MCF 10A (cell line): ENCODE data around the gene SLC26A2. TPM values are rescaled to one million over a fixed set of nuclear protein-coding genes. Genes with fewer than 3 reads are reported as not detected.

Experiments
- BruUV-seq: library from RNA; stranded (reverse); fragments of 400-500 nt; replicated peaks from 2 replicates; lab custom pipeline; 2021; lab: Mats Ljungman, UMichigan
- CTCF ChIA-PET: fragments of 300-600 bp; sonication (Branson Sonifier 250); formaldehyde crosslinking; extraction: SDS; loops from one replicate; lab custom pipeline; 2021; ENCODE audit warnings: antibody characterized with exemption, inconsistent platforms; lab: Yijun Ruan, JAX
- POLR2A ChIA-PET: fragments of 300-600, 350-650 bp; sonication (Branson Sonifier 250); formaldehyde crosslinking; extraction: SDS; loops from one replicate; lab custom pipeline; 2020; ENCODE audit warnings: antibody characterized with exemption, inconsistent platforms; lab: Yijun Ruan, JAX
- DNase-seq: peaks from one replicate; pipeline ENCODE4 v3.0.0-alpha.2; 2018; ENCODE audit not compliant: unreplicated experiment
- H3K27ac Mint-ChIP-seq: one replicate; pipeline ENCODE4 v1.8.0; 2022; ENCODE audit warnings: mild to moderate bottlenecking, low read depth, mixed read lengths; ENCODE audit not compliant: unreplicated experiment
- H3K27me3 Mint-ChIP-seq: one replicate; pipeline ENCODE4 v1.8.0; 2022; ENCODE audit warnings: mixed read lengths; ENCODE audit not compliant: insufficient read depth, unreplicated experiment
- H3K36me3 Mint-ChIP-seq: one replicate; pipeline ENCODE4 v1.8.0; 2022; ENCODE audit warnings: mild to moderate bottlenecking, moderate library complexity, mixed read lengths; ENCODE audit not compliant: insufficient read depth, unreplicated experiment
- H3K4me1 Mint-ChIP-seq: one replicate; pipeline ENCODE4 v1.8.0; 2022; ENCODE audit warnings: mixed read lengths; ENCODE audit not compliant: insufficient read depth, unreplicated experiment
- H3K4me3 Mint-ChIP-seq: one replicate; pipeline ENCODE4 v1.8.0; 2022; ENCODE audit warnings: mild to moderate bottlenecking, moderate library complexity, mixed read lengths; ENCODE audit not compliant: unreplicated experiment
- H3K9me3 Mint-ChIP-seq: one replicate; pipeline ENCODE4 v1.8.0; 2022; ENCODE audit warnings: mixed read lengths; ENCODE audit not compliant: unreplicated experiment
- intact Hi-C: fragments of 100-400 bp; cut with micrococcal nuclease; formaldehyde crosslinking; loops from 2 replicates; pipeline ENCODE4 v1.14.1; 2022
- total RNA-seq: library from RNA; stranded (reverse); gene quantifications from 2 replicates; pipeline ENCODE4 v1.2.3, GENCODE V29; 2022
- TF ChIP-seq, protein P1 (sequence below): fragments of 200-600 bp; IDR thresholded peaks from one replicate; pipeline ENCODE4 v1.8.0; 2022; ENCODE audit warnings: antibody characterized with exemption, mild to moderate bottlenecking; ENCODE audit not compliant: unreplicated experiment

The SLC26A2 gene
- total RNA-seq, 1 experiment from 2014 or later = 56.2 TPM

DNA sequence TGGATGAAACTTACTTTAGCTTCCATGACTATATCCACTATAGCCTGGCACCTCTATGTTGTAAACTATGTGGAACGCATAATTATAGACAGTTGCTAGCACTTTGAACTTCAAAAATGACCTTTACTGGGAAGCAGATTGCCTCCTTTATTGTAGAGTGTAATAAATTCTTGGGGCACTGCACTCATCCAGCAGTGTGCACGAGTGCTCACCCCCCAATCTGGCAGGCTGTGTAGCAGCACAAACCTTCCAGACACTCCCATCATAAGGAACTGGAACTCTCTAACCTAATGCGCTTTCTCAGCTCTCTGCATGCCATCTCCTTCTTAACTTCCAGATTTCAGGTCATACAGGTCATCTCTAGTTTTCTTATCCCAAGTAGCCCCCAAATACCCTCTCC, 14.4 kb upstream of the SLC26A2 start:
- TF ChIP-seq, protein P1, sequence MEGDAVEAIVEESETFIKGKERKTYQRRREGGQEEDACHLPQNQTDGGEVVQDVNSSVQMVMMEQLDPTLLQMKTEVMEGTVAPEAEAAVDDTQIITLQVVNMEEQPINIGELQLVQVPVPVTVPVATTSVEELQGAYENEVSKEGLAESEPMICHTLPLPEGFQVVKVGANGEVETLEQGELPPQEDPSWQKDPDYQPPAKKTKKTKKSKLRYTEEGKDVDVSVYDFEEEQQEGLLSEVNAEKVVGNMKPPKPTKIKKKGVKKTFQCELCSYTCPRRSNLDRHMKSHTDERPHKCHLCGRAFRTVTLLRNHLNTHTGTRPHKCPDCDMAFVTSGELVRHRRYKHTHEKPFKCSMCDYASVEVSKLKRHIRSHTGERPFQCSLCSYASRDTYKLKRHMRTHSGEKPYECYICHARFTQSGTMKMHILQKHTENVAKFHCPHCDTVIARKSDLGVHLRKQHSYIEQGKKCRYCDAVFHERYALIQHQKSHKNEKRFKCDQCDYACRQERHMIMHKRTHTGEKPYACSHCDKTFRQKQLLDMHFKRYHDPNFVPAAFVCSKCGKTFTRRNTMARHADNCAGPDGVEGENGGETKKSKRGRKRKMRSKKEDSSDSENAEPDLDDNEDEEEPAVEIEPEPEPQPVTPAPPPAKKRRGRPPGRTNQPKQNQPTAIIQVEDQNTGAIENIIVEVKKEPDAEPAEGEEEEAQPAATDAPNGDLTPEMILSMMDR = no peak
- Mint-ChIP-seq H3K4me1 (peaks cover 43% of the 10 kb centered on the region), H3K9me3 (no peaks in the 10 kb centered on the region), H3K4me3 (no peak overlapping the region), H3K27me3 (no peaks in the 10 kb centered on the region), H3K27ac (no peak overlapping the region), H3K36me3 (no peaks in the 10 kb centered on the region)
- CTCF ChIA-PET = interaction anchor here (0.9 to 29.3 kb wide), 6 partner anchors 13 to 327 kb away, joined by 3 to 1621 read pairs (median 7); partner anchors contain the start of gene SLC26A2
- BruUV-seq = no TSS peak
- intact Hi-C loops = no loop called here
- DNase-seq = no peak
- POLR2A ChIA-PET = interaction anchor here (1.2 to 7.1 kb wide), 2 partner anchors 10 to 13 kb away, joined by 3 to 51 read pairs; partner anchors contain the start of gene SLC26A2

DNA sequence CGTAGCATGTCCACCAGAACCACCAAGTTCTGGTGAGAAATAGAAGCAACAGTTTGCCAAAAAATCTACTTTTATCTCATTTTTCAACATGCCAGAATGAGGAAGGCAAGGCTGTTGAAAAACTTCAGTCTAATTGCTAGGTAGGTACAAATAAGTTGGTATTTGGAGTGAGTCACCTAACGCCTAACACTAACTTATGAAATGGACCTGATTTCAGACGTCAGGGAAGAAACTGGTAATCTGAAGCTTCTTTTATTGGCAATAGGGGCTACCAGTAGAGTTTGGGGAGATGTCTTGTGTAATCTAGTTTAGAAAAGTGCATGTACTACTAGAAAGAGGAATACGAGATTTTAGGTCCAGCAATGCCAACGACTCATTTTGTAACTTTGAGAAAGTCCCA, 11.6 kb upstream of the SLC26A2 start:
- POLR2A ChIA-PET = interaction anchor here (0.9 to 7.1 kb wide), 16 partner anchors 10 to 500 kb away, joined by 3 to 51 read pairs (median 4); partner anchors contain the start of genes RPS14 and SLC26A2
- Mint-ChIP-seq H3K27ac (no peak overlapping the region), H3K4me3 (no peak overlapping the region), H3K9me3 (no peaks in the 10 kb centered on the region), H3K27me3 (no peaks in the 10 kb centered on the region), H3K36me3 (no peaks in the 10 kb centered on the region), H3K4me1 (peaks cover 40% of the 10 kb centered on the region)
- DNase-seq = peak; percentile 57
- no TSS peak for BruUV-seq
- intact Hi-C loops = no loop called here
- CTCF ChIA-PET = interaction anchor here (0.5 to 29.3 kb wide), 10 partner anchors 9 to 272 kb away, joined by 3 to 1621 read pairs (median 4); partner anchors contain the start of genes HMGXB3, SLC26A2 and TIGD6
- TF ChIP-seq, protein P1 = no peak

DNA sequence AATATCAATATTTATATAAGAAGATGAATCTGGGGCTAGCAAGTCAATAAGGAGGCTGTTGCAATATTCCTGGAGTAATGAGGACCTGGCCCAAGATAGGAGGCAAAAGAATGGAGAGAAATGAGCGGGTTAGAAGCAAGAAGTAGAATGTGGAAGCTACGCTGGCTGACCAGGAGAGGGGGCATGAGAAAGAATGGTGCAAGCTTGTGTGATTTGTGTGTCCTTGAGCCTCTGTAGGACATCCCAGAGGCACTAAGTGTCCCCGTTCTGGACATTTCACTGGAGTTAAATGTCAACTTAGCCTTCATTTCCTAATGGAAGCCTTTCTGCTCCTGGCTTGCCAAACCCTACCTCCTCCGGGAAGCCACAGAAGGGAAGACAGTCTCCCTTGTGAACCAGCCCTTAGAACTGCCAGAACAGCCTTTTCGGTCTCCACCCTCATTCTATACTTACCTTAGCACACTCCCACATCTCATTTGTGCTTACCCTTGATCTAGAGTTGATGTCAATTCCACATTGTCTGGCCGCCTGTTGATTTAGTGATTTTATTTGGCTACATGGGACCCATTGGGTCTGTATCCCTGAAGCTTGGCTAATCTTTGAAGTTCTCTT, 9.3 kb upstream of the SLC26A2 start:
- POLR2A ChIA-PET = interaction anchor here (0.6 to 4.1 kb wide), 10 partner anchors 9 to 204 kb away, joined by 3 to 34 read pairs (median 8); partner anchors contain the start of gene SLC26A2
- Mint-ChIP-seq H3K27ac (peak overlapping the region; percentile 21), H3K4me1 (peaks cover 30% of the 10 kb centered on the region), H3K9me3 (no peaks in the 10 kb centered on the region), H3K27me3 (no peaks in the 10 kb centered on the region), H3K36me3 (no peaks in the 10 kb centered on the region), H3K4me3 (no peak overlapping the region)
- DNase-seq = no peak
- TF ChIP-seq, protein P1 = no peak
- intact Hi-C loops = no loop called here
- CTCF ChIA-PET = interaction anchor here (0.7 to 29.3 kb wide), 6 partner anchors 7 to 105 kb away, joined by 3 to 1621 read pairs (median 5); partner anchors contain the start of gene SLC26A2
- BruUV-seq = no TSS peak

DNA sequence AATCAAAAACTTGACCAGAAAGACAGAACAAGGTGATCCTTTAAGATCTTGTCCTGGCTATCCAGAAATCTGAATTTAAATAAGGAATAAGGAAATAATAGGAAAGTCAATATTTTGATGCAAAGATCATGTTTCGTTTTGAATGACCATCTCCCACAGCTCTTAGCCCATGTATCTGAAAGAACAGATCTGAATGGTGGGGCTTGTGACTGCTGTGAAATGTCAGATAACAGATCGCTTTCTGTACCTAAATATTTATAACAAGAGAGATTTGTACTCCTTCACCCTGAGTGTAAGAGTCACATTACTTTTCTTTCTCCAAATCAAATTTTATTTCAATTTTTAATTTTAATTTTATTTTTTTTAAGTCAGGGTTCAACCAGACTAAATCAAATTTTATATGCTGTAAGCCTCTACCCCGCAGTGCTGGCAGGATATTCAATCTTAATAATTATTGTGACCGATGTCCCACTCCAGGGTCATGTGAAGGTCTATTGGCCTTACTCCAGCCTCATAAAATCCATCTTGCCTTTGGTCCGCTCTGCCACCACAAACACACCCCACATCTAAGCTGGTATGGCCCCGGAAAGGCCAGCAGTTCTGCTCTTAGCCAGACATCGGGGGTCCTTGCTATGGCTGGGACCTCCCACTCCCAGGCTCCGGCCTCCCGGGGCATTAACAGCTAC, 7.0 kb upstream of the SLC26A2 start:
- H3K27ac Mint-ChIP-seq = no peak overlapping the region
- CTCF ChIA-PET = interaction anchor here (0.6 to 29.3 kb wide), 4 partner anchors 8 to 345 kb away, joined by 3 to 1621 read pairs (median 17); partner anchors contain the start of gene SLC26A2
- no peak for DNase-seq
- no peak overlapping the region for H3K4me3 Mint-ChIP-seq
- no peaks in the 10 kb centered on the region for H3K9me3 Mint-ChIP-seq
- BruUV-seq = no TSS peak
- intact Hi-C loops = no loop called here
- POLR2A ChIA-PET = interaction anchor here (0.6 to 1.8 kb wide), 3 partner anchors 18 to 114 kb away, joined by 4 to 6 read pairs (median 5); no protein-coding TSS in a partner anchor
- no peaks in the 10 kb centered on the region for H3K27me3 Mint-ChIP-seq
- TF ChIP-seq, protein P1 = no peak
- H3K36me3 Mint-ChIP-seq = no peaks in the 10 kb centered on the region
- peaks cover 26% of the 10 kb centered on the region for H3K4me1 Mint-ChIP-seq
